ENCODE results near the gene FRMPD1. TPM values are rescaled to one million over a fixed set of nuclear protein-coding genes. Genes with fewer than 3 reads are reported as not detected.

Gene FRMPD1
- total RNA-seq, 2 donors from 2014 or later: 0.06 TPM; not detected in 1

Other genes with a start within 250 kb of the FRMPD1 start
- gene GRHPR, start 228.3 kb upstream of the FRMPD1 start, total RNA-seq: 10 to 100 TPM; 70.4 to 78.4 TPM
- 1 to 10 TPM; 8.7 to 10.0 TPM for gene ZBTB5, start 185.5 kb upstream of the FRMPD1 start, total RNA-seq
- gene POLR1E, start 165.0 kb upstream of the FRMPD1 start, total RNA-seq: 10 to 100 TPM in 1 of 2 donors, 1 to 10 TPM in 1; 8.5 to 11.4 TPM
- gene FBXO10, start 74.6 kb upstream of the FRMPD1 start, total RNA-seq: 1 to 10 TPM; 4.0 to 4.4 TPM
- gene TOMM5, start 58.4 kb upstream of the FRMPD1 start, total RNA-seq: 10 to 100 TPM; 49.1 to 58.5 TPM
- 1 to 10 TPM; 6.6 to 7.2 TPM for gene TRMT10B, start 102.9 kb downstream of the FRMPD1 start, total RNA-seq
- gene EXOSC3, start 134.1 kb downstream of the FRMPD1 start, total RNA-seq: 10 to 100 TPM; 30.5 to 31.4 TPM
- 10 to 100 TPM; 21.2 to 26.9 TPM for gene DCAF10, start 149.8 kb downstream of the FRMPD1 start, total RNA-seq

Data from left colon (tissue), 2 donors.